NT2/D1 (cell line): Measurements from ENCODE around the gene GARIN5A.
A peak's percentile ranks its signal among the peaks of the same experiment; 100 is the strongest.

Experiments
- DNase-seq: peaks from one replicate; pipeline ENCODE4 v3.0.0-alpha.2; 2011; ENCODE audit warnings: low read depth, low spot score
- H3K27me3 ChIP-seq: 2 replicates; pipeline ENCODE4 v1.6.0; 2011; ENCODE audit warnings: mild to moderate bottlenecking; ENCODE audit not compliant: insufficient read length, insufficient read depth
- H3K36me3 ChIP-seq: 2 replicates; pipeline ENCODE4 v1.6.1; 2011; ENCODE audit warnings: mild to moderate bottlenecking, low read length, mixed read lengths; ENCODE audit not compliant: insufficient read depth, insufficient read length
- H3K4me1 ChIP-seq: 2 replicates; pipeline ENCODE4 v1.5.1; 2011; ENCODE audit not compliant: insufficient read depth, insufficient read length
- H3K4me3 ChIP-seq: 2 replicates; pipeline ENCODE4 v1.5.1; 2011; ENCODE audit warnings: low read depth; ENCODE audit not compliant: insufficient read length
- H3K9ac ChIP-seq: 2 replicates; pipeline ENCODE4 v1.6.0; 2011; ENCODE audit warnings: low read depth; ENCODE audit not compliant: insufficient read length
- H3K9me3 ChIP-seq: 2 replicates; pipeline ENCODE4 v1.5.1; 2011; ENCODE audit warnings: mild to moderate bottlenecking, low read length; ENCODE audit not compliant: insufficient read depth
- SUZ12 ChIP-seq: IDR thresholded peaks from 2 replicates; pipeline ENCODE4 v1.6.1; 2011; ENCODE audit not compliant: insufficient read length, insufficient read depth; ENCODE audit errors: extremely low read depth
- YY1 ChIP-seq: IDR thresholded peaks from 2 replicates; pipeline ENCODE4 v1.6.1; 2011; ENCODE audit not compliant: insufficient read length, insufficient read depth
- ZNF274 ChIP-seq: IDR thresholded peaks from 2 replicates; pipeline ENCODE4 v1.6.1; 2011; ENCODE audit warnings: mild to moderate bottlenecking, low read depth, low read length

GARIN5A gene

GRCh38 chr19:50516964-50517703, 40.5 kb upstream of the GARIN5A start:
- Histone ChIP-seq H3K9ac (no peak overlapping the region), H3K36me3 (peaks cover 22% of the 10 kb centered on the region), H3K4me3 (no peak overlapping the region), H3K27me3 (no peaks in the 10 kb centered on the region), H3K9me3 (no peaks in the 10 kb centered on the region), H3K4me1 (peaks cover 13% of the 10 kb centered on the region)
- DNase-seq, result no peak
- TF ChIP-seq SUZ12 (no peak), YY1 (no peak), ZNF274 (no peak)

- H3K4me3 ChIP-seq, result no peak overlapping the region
- peaks cover 22% of the 10 kb centered on the region for H3K36me3 ChIP-seq
- no peaks in the 10 kb centered on the region for H3K27me3 ChIP-seq
- no peak overlapping the region for H3K9ac ChIP-seq
- no peak for DNase-seq
- no peaks in the 10 kb centered on the region for H3K9me3 ChIP-seq
- H3K4me1 ChIP-seq, result peaks cover 13% of the 10 kb centered on the region
- no peak for TF ChIP-seq SUZ12
- TF ChIP-seq YY1, result no peak
- no peak for TF ChIP-seq ZNF274
These were observed 39.8 kb upstream of the GARIN5A start for GRCh38 chr19:50516456-50516855.

GRCh38 chr19:50515168-50515561, 38.5 kb upstream of the GARIN5A start:
- no peak for DNase-seq
- Histone ChIP-seq H3K9ac (no peak overlapping the region), H3K4me1 (peaks cover 16% of the 10 kb centered on the region), H3K9me3 (no peaks in the 10 kb centered on the region), H3K4me3 (no peak overlapping the region), H3K36me3 (peaks cover 22% of the 10 kb centered on the region), H3K27me3 (no peaks in the 10 kb centered on the region)
- TF ChIP-seq ZNF274, result no peak
- no peak for TF ChIP-seq YY1
- TF ChIP-seq SUZ12, result no peak

GRCh38 chr19:50514346-50515167, 37.9 kb upstream of the GARIN5A start:
- Histone ChIP-seq H3K9ac (no peak overlapping the region), H3K4me1 (peaks cover 19% of the 10 kb centered on the region), H3K36me3 (peaks cover 22% of the 10 kb centered on the region), H3K4me3 (no peak overlapping the region), H3K9me3 (no peaks in the 10 kb centered on the region), H3K27me3 (no peaks in the 10 kb centered on the region)
- TF ChIP-seq ZNF274 (no peak), YY1 (no peak), SUZ12 (no peak)
- no peak for DNase-seq

GRCh38 chr19:50513746-50514345, 37.2 kb upstream of the GARIN5A start, which contains the start of gene ASPDH:
TSS of gene ASPDH (minus strand) at chr19:50513913. CDS start at chr19:50513823, 90 bp downstream.
- no peak for DNase-seq
- Histone ChIP-seq H3K4me1 (peaks cover 19% of the 10 kb centered on the region), H3K9me3 (no peaks in the 10 kb centered on the region), H3K4me3 (no peak within 1 kb of the TSS), H3K27me3 (no peaks in the 10 kb centered on the region), H3K9ac (peak within 1 kb of the TSS; percentile 32), H3K36me3 (peaks cover 18% of the 10 kb centered on the region)
- no peak for TF ChIP-seq ZNF274
- TF ChIP-seq YY1, result no peak
- TF ChIP-seq SUZ12, result no peak

- Histone ChIP-seq H3K4me1 (peaks cover 20% of the 10 kb centered on the region), H3K27me3 (no peaks in the 10 kb centered on the region), H3K4me3 (no peak overlapping the region), H3K9me3 (no peaks in the 10 kb centered on the region), H3K36me3 (peaks cover 11% of the 10 kb centered on the region), H3K9ac (peak overlapping the region; percentile 32)
- TF ChIP-seq ZNF274 (no peak), YY1 (no peak), SUZ12 (no peak)
- DNase-seq, result no peak
These were observed 36.5 kb upstream of the GARIN5A start for GRCh38 chr19:50512999-50513745.
